GM19438 (cell line): Measurements from ENCODE around the gene L3MBTL3.
"Not testable (repeated sequence)": the region's sequence is repeated elsewhere in the genome, so short reads cannot be mapped to it uniquely, and the experiment has no call there.

Source experiments
- ATAC-seq: cut with Tn5 transposase; IDR thresholded peaks from one replicate; pipeline ENCODE4 v1.9.1; 2021; ENCODE audit warnings: low read depth; ENCODE audit not compliant: unreplicated experiment

The L3MBTL3 gene

DNA sequence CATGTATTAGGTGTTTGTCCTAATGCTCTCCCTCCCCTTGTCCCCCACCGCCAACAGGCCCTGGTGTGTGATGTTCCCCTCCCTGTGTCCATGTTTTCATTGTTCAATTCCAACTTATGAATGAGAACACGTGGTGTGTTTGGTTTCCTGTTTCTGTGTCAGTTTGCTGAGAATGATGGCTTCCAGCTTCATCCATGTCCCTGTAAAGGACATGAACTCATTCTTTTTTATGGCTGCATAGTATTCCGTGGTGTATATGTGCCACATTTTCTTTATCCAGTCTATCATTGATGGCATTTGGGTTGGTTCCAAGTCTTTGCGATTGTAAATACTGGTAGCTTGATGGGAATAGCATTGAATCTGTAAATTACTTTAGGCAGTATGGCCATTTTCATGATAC is 151.8 kb downstream of the L3MBTL3 start:
- not testable (repeated sequence) for ATAC-seq

DNA sequence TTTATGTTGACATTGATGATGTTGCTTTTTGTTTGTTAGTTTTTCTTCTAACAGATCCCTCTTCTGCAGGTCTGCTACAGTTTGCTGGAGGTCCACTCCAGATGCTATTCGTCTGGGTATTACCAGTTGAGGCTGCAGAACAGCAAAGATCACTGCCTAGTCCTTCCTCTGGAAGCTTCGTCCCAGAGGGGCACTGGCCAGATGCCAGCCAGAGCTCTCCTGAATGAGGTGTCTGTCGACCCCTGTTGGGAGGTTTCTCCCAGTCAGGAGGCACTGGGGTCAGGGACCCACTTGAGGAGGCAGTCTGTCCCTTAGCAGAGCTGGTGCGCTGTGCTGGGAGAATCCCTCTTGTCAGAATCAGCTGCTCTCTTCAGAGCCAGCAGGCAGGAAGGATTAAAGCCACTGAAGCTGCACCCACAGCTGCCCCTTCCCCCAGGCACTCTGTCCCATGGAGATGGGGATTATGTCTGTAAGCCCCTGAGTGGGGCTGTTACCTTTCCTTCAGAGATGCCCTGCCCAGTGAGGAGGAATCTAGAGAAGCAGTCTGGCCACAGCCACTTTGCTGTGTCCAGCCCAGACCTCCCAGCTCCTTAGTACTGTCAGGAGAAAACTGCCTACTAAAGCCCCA is 155.1 kb downstream of the L3MBTL3 start:
- ATAC-seq: not testable (repeated sequence)

DNA sequence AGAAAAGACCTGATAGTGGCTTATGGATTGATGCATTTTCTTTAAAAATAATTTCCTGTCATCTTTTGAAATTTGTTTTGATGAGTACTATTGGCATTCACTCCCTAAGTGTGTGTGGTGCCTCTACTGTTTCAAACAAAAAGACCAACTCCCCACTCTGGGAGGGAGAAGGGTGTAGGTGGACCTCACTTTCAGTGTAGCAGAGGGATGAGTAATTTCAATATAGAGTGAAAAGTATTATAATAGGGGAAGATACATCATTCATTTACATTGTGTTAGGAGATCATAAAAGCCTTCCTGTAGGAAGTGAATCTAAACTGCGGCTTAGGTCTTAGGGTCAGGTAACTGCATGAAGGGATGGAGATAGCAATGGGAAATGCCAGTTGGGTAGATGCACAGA is 158.0 kb downstream of the L3MBTL3 start:
- no peak for ATAC-seq

DNA sequence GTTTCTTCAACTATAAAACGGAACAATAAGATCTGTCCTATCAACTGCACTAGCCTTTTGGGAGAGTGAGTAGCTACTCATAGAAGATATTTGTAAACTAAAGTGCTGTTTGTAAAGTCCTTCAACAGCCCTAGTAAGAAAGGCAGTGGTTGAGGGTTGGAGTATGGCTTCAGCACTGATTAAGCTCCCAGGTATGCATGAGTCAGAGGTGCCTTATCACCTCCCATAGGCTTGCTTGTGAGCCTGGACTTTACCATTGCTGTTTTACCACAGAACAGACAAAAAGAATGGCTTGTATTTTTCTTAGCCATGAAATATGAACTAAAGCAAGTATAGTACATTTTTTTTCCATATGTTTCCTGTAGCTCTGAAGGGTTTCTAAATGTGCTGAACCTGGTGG is 160.3 kb downstream of the L3MBTL3 start:
- ATAC-seq: no peak

DNA sequence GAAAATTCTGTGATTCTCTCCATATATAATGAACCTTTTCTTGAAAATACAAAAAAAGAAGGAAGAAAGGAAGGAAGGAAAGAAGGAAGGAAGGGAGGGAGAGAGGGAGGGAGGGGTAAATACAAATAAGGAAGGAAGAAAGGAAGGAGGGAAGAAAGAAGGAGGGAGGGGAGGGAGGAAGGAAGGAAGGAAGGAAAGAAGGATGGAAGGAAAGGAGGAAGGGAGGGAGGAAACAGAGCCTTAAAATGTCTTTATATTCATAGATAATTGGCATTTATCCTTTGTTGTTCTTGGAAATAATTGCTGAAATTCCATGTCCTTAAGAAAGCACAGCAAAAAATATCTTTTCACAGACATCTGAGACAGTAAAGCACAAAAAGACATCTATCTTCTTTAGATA is 164.1 kb downstream of the L3MBTL3 start:
- ATAC-seq: no peak

DNA sequence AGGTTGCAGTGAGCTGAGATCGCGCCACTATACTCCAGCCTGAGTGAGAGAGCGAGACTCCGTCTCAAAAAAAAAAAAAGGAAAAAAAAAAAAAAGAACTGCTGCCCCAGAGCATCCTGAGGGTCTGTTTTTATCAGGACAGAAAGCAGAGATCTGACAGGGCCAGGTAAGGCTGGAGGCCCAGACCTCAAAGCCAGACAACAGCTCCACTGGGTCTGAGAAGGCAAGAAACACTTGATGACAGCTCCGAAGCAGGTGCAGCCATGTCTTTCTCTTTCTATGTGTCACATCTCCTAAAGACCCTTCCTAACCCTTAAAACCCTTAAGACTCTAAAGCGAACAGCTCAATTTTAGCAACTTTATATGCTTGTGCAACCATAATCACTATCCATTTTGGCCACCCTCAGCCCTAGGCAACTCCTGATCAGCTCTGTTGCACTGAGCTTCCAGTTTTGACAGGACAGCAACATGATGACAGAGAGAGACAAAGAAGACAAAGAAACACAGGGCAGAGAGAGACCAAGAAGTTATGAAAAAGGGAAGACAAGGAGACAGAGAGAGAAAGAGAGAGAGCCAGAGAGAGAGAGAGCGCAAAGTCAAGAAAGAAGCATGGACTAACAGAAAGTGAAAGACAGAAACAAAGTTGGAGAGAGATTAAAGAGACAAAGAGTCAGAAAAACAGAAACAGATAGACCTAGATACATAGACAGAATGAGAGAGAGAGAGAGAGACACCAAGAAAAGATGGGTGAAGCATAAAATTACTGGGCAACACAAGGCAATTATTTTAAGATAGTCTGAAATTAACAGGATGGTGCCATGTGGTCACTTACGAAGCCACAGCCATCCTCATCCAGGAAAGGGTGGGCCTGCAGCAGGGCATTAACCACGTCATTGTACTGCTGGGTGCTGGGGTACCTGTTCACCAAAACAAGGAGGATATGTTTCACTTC is 165.2 kb downstream of the L3MBTL3 start:
- no peak for ATAC-seq

DNA sequence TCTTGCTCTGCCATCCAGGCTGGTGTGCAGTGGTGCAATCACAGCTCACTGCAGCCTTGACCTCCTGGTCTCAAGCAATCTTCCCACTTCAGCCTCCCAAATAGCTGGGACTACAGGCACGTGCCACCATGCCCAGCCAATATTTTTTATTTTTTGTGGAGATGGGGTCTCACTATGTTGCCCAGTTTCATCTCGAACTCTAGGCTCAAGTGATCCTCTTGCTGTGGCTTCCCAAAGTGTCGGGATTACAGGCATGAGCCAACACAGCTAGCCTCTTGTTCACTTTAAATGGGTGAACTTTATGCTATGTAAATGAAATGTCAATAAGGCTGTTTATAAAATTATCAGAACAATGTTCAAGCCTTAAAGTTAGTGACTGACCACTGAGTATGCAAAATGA is 167.3 kb downstream of the L3MBTL3 start:
- ATAC-seq: no peak

DNA sequence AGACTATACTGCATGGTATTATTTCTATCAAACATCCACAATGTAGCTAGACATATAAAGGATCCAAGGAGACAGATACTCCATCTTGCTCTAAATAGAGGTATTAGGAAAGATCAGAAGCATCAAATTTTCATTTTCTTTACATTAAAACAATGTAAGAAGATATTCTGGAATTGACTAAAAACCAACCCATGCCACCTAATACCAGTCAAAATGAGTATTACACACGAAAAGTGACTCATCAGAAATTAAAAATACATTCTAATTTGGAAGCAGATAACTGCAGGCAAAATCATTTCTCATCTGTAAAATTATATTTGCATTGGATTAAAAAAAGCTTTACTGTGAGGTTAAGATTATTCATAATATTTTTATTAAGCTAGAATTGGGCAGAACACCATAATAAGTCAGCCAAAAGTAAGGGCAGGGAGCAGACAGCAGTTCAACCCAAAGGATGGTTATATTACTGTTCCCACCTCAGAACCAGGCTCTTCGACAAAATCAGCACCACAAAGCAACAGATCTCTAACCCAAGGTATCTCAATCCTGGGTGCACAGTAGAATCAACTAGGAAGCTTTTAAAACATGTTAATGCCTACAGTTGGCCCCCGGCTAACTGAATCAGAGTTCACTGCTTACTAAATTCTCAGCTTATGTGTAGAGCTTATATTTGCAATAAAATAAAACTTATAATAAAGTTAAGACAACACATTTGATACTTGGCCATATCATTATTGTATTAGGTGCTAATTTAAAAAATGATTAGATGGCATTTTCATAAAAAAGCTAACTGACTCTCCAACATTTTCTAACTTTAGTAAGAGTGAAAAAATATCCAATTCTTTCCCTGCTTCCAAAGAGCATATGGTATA is 169.2 kb downstream of the L3MBTL3 start:
- no peak for ATAC-seq

DNA sequence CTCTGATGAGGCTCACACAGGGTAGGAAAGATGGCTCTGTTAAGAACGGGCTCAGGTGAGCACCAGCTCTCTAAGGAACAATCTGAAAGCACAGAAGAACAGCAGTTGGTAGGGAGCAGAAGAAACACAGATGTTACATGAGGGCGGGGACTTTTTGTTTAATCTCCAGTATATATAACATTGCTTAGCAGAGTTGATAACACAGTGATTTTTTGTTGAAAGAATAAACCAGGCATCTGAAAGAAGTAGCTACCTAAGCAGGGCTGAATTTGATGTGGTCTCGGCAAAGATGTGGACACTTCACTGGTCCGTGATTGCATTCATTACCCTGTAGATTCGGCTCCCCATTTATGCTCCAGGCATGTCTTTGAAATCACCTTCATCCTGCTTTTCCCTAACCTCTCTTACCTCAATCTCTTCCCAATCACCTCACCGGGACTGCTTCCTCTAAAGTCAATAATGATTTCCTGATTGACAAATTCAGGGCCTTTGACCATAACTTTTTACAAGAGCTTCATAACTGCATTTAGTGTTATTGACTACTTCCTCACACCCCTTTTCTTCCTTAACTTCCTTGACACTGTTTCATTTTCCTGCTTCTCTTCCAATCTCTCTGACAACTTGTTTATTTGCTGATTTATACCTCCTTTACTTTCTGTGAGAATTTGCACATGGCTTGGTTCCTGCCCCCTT is 170.0 kb downstream of the L3MBTL3 start:
- no peak for ATAC-seq

DNA sequence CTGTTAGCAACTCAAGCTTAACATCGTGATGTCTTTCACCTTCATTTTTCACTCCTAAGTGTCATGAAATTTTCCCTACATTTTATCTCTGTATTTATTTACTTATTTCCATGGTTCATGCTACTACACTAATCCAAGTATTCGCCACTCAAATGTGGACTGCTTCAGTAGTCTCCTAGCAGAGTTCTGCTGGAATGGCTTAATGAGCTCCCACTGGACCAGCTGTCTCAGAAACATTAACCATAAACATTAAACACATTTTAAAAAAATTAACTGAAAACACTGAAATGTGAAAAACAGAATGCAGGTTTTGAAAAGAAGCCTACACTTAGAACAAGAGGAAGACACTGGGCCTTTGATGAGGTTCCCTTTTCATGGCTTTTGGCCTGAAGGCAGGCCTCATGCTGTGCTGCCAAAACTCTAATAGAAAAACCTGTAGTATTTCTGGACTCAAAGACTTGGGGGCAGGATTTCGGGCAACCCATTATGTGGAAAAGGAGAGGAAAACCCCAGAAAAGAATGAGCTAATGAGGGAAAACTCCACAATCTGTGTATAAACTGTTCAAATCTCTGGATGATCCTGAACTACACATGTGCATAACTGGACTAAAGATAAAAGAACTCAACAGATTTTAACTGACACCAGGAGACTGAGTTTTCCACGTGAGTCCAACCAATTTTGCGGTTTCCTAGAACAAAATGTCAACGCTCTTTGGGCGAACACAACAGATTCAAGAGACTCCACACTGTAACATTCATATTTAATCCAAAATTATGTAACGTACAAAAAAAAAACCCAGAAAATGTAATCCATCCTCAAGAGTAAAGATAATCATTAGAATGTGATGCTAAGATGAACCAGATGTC is 171.4 kb downstream of the L3MBTL3 start:
- no peak for ATAC-seq
